Neutrophil (primary cell): ENCODE data around the gene SIAH2.

Source experiments
- H3K27ac ChIP-seq: fragments of 200-600 bp; sonication (generic); 2 replicates; pipeline ENCODE4 v1.5.1; 2016; ENCODE audit warnings: mild to moderate bottlenecking, moderate library complexity
- H3K27me3 ChIP-seq: fragments of 200-600 bp; sonication (generic); 2 replicates; pipeline ENCODE4 v1.6.0; 2016; ENCODE audit warnings: mild to moderate bottlenecking
- H3K36me3 ChIP-seq: fragments of 200-600 bp; sonication (generic); 2 replicates; pipeline ENCODE4 v1.5.1; 2017
- H3K4me1 ChIP-seq, 2 experiments: fragments of 200-600 bp in 1 of 2; sonication (generic) in 1 of 2; 1 replicate in 1 of 2; 2 replicates in 1 of 2; pipeline versions ENCODE4 v1.5.1 to v1.6.1; 2013 to 2016; ENCODE audit warnings: low read depth in 1 of 2, low read length in 1 of 2, mild to moderate bottlenecking in 1 of 2, moderate library complexity in 1 of 2; ENCODE audit not compliant: control insufficient read depth in 1 of 2, insufficient read depth in 1 of 2
- H3K4me3 ChIP-seq, 2 experiments: fragments of 200-600 bp in 1 of 2; sonication (generic) in 1 of 2; 1 replicate in 1 of 2; 2 replicates in 1 of 2; pipeline ENCODE4 v1.5.1; 2013 to 2016; ENCODE audit warnings: low read depth in 1 of 2, low read length in 1 of 2, mild to moderate bottlenecking in 1 of 2, moderate library complexity in 1 of 2
- H3K9me3 ChIP-seq: fragments of 200-600 bp; sonication (generic); 2 replicates; pipeline ENCODE4 v1.5.1; 2016
- TF ChIP-seq, protein P1 (sequence below): fragments of 200-600 bp; sonication (generic); IDR thresholded peaks from 2 replicates; pipeline ENCODE4 v1.5.1; 2016; ENCODE audit warnings: antibody characterized with exemption

SIAH2 gene

DNA sequence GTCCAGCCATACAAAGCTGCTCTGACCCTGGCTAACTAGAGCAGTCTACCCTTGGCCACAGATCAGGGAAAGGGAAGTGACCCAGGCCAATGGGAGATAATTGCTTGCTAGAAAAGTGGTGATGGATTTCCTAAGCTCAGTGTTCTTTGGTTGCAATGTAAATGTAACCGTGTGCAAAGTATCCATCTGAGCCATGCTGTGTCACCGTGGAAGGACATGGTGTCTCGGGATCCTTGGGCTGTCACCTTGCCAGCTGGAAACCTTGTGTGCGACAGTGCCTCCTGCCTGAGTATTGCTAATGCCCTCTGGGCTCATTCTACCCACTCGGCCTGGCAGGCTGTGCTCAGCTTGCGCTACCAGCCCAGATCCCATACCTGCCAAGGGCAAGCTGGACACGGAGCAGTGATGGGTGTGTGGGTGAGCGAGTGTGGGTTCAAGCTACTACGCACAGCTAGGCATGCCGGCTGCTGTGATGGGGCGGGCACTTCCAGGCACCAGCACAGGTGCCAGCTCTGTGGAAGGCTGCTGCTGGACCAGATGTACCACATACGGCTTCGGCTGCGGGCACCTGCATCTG lies 10.7 kb upstream of the SIAH2 start:
- TF ChIP-seq, protein P1, sequence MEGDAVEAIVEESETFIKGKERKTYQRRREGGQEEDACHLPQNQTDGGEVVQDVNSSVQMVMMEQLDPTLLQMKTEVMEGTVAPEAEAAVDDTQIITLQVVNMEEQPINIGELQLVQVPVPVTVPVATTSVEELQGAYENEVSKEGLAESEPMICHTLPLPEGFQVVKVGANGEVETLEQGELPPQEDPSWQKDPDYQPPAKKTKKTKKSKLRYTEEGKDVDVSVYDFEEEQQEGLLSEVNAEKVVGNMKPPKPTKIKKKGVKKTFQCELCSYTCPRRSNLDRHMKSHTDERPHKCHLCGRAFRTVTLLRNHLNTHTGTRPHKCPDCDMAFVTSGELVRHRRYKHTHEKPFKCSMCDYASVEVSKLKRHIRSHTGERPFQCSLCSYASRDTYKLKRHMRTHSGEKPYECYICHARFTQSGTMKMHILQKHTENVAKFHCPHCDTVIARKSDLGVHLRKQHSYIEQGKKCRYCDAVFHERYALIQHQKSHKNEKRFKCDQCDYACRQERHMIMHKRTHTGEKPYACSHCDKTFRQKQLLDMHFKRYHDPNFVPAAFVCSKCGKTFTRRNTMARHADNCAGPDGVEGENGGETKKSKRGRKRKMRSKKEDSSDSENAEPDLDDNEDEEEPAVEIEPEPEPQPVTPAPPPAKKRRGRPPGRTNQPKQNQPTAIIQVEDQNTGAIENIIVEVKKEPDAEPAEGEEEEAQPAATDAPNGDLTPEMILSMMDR, result no peak
- no peak overlapping the region for H3K27ac ChIP-seq
- H3K27me3 ChIP-seq, result no peaks in the 10 kb centered on the region
- H3K4me3 ChIP-seq, result no peak overlapping the region
- no peaks in the 10 kb centered on the region for H3K36me3 ChIP-seq
- no peaks in the 10 kb centered on the region for H3K4me1 ChIP-seq
- H3K9me3 ChIP-seq, result no peaks in the 10 kb centered on the region

DNA sequence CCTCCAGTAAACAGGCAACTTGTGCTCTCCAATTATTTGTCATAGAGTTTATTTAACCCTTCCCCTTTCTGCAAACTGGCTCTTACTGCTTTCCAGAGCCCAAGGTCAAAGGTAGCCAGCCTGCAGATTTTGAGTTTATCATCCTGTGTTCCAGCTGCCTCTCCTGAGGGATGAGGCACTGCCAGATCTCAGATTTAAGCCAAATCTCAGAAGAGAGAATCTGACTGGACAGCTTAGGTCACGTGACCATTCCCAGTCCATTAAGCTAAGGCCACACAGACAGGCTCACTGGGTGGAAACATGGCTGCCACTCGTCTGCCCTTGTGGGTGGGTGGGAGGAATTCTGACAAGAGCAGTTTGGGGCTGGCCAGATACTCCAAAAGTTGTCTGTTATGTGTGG lies 8.6 kb upstream of the SIAH2 start:
- H3K9me3 ChIP-seq, result no peaks in the 10 kb centered on the region
- H3K4me3 ChIP-seq, result no peak overlapping the region
- H3K4me1 ChIP-seq, result no peaks in the 10 kb centered on the region
- H3K27me3 ChIP-seq, result no peaks in the 10 kb centered on the region
- no peak overlapping the region for H3K27ac ChIP-seq
- TF ChIP-seq, protein P1, result no peak
- H3K36me3 ChIP-seq, result no peaks in the 10 kb centered on the region

DNA sequence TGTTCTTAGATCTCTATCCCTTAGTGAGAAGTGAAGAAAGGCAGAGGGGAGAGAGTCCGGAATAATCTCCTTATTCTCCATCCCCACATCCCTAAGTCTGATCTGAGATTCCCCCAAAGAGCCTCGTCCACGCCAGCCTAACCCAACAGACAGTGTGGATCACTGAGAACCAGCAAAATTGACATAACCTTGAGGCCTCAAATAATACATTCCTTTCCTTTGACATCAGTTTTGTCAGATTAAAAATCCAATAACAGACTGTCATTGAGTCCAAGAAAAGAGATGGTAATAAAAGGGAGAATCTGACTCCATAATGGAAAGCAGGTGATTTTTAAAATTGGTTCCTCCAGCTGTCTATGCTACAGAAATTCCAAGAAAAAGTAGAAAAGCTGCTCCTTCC lies 7.7 kb upstream of the SIAH2 start:
- Histone ChIP-seq H3K36me3 (no peaks in the 10 kb centered on the region), H3K4me1 (no peaks in the 10 kb centered on the region), H3K27ac (no peak overlapping the region), H3K9me3 (no peaks in the 10 kb centered on the region), H3K27me3 (no peaks in the 10 kb centered on the region), H3K4me3 (no peak overlapping the region)
- TF ChIP-seq, protein P1, result no peak

DNA sequence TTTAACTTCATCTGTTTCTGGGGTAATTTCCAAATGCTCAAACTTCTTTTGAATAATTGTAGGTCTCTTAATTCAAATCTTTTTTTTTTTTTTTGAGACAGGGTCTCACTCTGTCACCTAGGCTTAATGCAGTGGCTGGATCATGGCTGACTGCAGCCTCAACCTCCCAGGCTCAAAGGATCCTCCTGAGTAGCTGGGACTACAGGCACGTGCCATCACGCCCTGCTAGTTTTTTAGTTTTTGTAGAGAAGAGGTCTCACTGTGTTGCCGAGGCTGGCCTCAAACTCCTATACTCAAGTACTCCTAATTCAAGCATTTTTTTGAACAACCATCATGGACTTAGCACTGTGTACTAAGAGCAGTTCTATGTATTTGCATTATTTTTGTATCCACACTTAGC lies 3.8 kb upstream of the SIAH2 start:
- Histone ChIP-seq H3K27me3 (no peaks in the 10 kb centered on the region), H3K4me1 (peaks cover 13 to 19% of the 10 kb centered on the region in 2 experiments), H3K9me3 (no peaks in the 10 kb centered on the region), H3K4me3 (no peak overlapping the region), H3K27ac (no peak overlapping the region), H3K36me3 (no peaks in the 10 kb centered on the region)
- TF ChIP-seq, protein P1, result no peak

DNA sequence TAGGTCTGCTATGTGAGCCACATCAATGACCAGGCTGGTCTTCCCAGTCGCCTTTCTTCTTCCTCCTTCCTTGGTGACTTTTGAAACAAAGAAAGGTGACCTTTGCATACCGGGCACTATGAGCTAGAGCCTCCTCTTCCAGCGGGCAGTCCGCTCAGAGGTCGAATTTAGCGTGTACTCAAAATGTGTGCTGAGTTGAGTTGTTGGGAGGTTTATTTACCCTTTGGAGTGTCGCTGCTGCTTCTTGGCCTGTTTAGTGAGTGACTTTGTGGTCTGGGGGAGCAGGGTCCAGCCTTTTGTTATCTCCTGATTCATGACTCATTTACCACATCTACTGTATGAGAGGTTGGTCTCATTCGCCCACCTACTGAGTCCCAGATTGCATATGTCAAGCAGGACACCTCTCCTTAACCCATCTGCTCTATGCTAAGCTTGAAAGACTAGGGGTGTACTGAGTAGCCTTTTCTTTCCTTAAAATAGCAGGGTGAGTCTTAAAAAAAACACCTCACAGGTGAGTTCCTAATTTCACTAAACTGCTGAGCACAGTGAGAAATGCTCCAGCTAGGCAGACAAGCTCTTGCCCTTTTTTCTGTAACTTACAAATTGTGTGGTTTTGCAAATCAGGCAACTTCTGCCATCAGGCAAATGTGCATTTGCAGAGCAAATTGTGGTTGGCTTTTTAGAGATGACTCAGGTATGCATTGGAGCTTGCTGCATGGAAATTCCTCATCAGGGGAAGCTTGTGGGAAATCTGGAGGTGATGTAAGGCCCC lies 3.2 kb upstream of the SIAH2 start:
- H3K4me1 ChIP-seq, result peaks cover 19 to 25% of the 10 kb centered on the region in 2 experiments
- no peaks in the 10 kb centered on the region for H3K27me3 ChIP-seq
- H3K27ac ChIP-seq, result no peak overlapping the region
- H3K9me3 ChIP-seq, result no peaks in the 10 kb centered on the region
- H3K36me3 ChIP-seq, result no peaks in the 10 kb centered on the region
- no peak overlapping the region for H3K4me3 ChIP-seq
- TF ChIP-seq, protein P1, result no peak
